Measurements from ENCODE around the gene DMXL2.

DNA sequence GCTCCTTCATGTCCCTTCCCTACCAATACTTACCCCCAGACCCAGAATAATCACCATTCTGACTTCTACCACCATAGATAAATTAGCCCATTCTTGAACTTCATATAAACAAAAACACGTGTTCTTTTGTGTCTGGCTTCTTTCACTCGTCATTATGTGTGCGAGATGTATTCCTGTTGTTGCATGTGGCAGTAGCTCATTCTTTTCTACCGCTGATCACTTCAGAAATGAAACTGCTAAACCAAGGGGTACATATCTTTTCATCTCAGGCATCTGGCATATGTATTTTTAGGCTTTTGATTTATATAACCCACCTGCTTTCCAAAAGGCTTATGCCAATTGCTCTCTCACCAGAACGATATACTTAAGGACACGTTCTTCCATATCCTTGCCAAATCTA is 44.9 kb upstream of the DMXL2 start:
- TF ChIP-seq LEF1 (IDR thresholded peaks at IDR 0.05; ENCODE audit: borderline replicate concordance), result no peak
- TF ChIP-seq HDGF (IDR thresholded peaks at IDR 0.05; ENCODE audit: borderline replicate concordance), result no peak
- TF ChIP-seq BHLHE40 (IDR thresholded peaks at IDR 0.05; ENCODE audit: borderline replicate concordance), result no peak
- no peak for TF ChIP-seq TARDBP (IDR thresholded peaks at IDR 0.05)
- TF ChIP-seq FOXK2 (IDR thresholded peaks at IDR 0.05), result no peak
- TF ChIP-seq FOXM1 (IDR thresholded peaks at IDR 0.05; ENCODE audit: borderline replicate concordance), result no peak
- TF ChIP-seq, protein P1, sequence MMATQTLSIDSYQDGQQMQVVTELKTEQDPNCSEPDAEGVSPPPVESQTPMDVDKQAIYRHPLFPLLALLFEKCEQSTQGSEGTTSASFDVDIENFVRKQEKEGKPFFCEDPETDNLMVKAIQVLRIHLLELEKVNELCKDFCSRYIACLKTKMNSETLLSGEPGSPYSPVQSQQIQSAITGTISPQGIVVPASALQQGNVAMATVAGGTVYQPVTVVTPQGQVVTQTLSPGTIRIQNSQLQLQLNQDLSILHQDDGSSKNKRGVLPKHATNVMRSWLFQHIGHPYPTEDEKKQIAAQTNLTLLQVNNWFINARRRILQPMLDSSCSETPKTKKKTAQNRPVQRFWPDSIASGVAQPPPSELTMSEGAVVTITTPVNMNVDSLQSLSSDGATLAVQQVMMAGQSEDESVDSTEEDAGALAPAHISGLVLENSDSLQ (IDR thresholded peaks at IDR 0.05), result no peak
- TF ChIP-seq NFRKB (IDR thresholded peaks at IDR 0.05), result no peak

All from HEK293T (cell line).